Fibroblast of upper back skin (primary cell): Measurements from ENCODE around the gene PDZD2.

ENCODE experiments used
- DNase-seq: peaks from one replicate; pipeline ENCODE4 v3.0.0-alpha.2; 2013

PDZD2 gene

GRCh38 chr5:31889001-31889561 lies 250.2 kb downstream of the PDZD2 start:
- no peak for DNase-seq

- DNase-seq, result no peak
Measured at GRCh38 chr5:31890046-31890445, 251.1 kb downstream of the PDZD2 start.

GRCh38 chr5:31894141-31894540 lies 255.2 kb downstream of the PDZD2 start:
- DNase-seq, result no peak

- no peak for DNase-seq
Measured at GRCh38 chr5:31895199-31895820, 256.4 kb downstream of the PDZD2 start.

GRCh38 chr5:31898036-31898632 lies 259.2 kb downstream of the PDZD2 start:
- no peak for DNase-seq

GRCh38 chr5:31900296-31900865 lies 261.4 kb downstream of the PDZD2 start:
- DNase-seq, result no peak

GRCh38 chr5:31901807-31902530 lies 263.0 kb downstream of the PDZD2 start:
- DNase-seq, result no peak

- DNase-seq, result no peak
Measured at GRCh38 chr5:31908396-31908795, 269.5 kb downstream of the PDZD2 start.

- DNase-seq, result no peak
Measured at GRCh38 chr5:31909073-31909472, 270.1 kb downstream of the PDZD2 start.

GRCh38 chr5:31911291-31912265 lies 272.6 kb downstream of the PDZD2 start:
- peak; percentile 14 for DNase-seq

- DNase-seq, result no peak
Measured at GRCh38 chr5:31913808-31914207, 274.9 kb downstream of the PDZD2 start.

- DNase-seq, result no peak
Measured at GRCh38 chr5:31916327-31916726, 277.4 kb downstream of the PDZD2 start.

- DNase-seq, result no peak
Measured at GRCh38 chr5:31918739-31919138, 279.8 kb downstream of the PDZD2 start.

- peak; percentile 97 for DNase-seq
Measured at GRCh38 chr5:31921852-31922305, 282.9 kb downstream of the PDZD2 start.

GRCh38 chr5:31924005-31924404 lies 285.1 kb downstream of the PDZD2 start:
- DNase-seq, result no peak

- no peak for DNase-seq
Measured at GRCh38 chr5:31931874-31932273, 292.9 kb downstream of the PDZD2 start.

GRCh38 chr5:31934156-31934555 lies 295.2 kb downstream of the PDZD2 start:
- no peak for DNase-seq

GRCh38 chr5:31935496-31936369 lies 296.8 kb downstream of the PDZD2 start:
- DNase-seq, result peak; percentile 31

GRCh38 chr5:31936683-31937082 lies 297.8 kb downstream of the PDZD2 start:
- no peak for DNase-seq

- DNase-seq, result no peak
Measured at GRCh38 chr5:31937226-31937625, 298.3 kb downstream of the PDZD2 start.

- no peak for DNase-seq
Measured at GRCh38 chr5:31937703-31938102, 298.8 kb downstream of the PDZD2 start.
